K562 (cell line): ENCODE data around the gene CCNDBP1. TPM values are rescaled to one million over a fixed set of nuclear protein-coding genes. Genes with fewer than 3 reads are reported as not detected.
A peak's percentile ranks its signal among the peaks of the same experiment; 100 is the strongest.

Source experiments
- ARHGAP35 ChIP-seq: fragments of 450-650 bp; IDR thresholded peaks from 2 replicates; pipeline ENCODE4 v1.6.1; 2018; ENCODE audit not compliant: partially characterized antibody
- ARID2 ChIP-seq: fragments of 450-650 bp; IDR thresholded peaks from 2 replicates; pipeline ENCODE4 v1.6.1; 2017; ENCODE audit warnings: antibody characterized with exemption, mild to moderate bottlenecking
- CEBPG ChIP-seq, 3 experiments: fragments of 200-800 bp in 1 of 3; sonication (Bioruptor generic) in 1 of 3; sonication (generic) in 1 of 3; formaldehyde crosslinking in 1 of 3; IDR thresholded peaks in 2 of 3; conservative IDR thresholded peaks in 1 of 3; 2 replicates each; pipeline versions ENCODE4 v1.6.1 to v1.8.0; 2016 to 2022; ENCODE audit warnings: missing compliant biosample characterization in 2 of 3, missing genetic modification characterization in 2 of 3, mild to moderate bottlenecking in 1 of 3, missing genetic modification reagents in 1 of 3
- CHD4 ChIP-seq: fragments of 200-600 bp; sonication (generic); IDR thresholded peaks from 3 replicates; pipeline ENCODE4 v1.6.1; 2012; ENCODE audit warnings: low read depth, mild to moderate bottlenecking, mixed read lengths, low read length, inconsistent platforms; ENCODE audit not compliant: insufficient read depth, insufficient replicate concordance, poor library complexity, severe bottlenecking
- EWSR1 ChIP-seq: fragments of 450-650 bp; IDR thresholded peaks from 2 replicates; pipeline ENCODE4 v1.6.1; 2018; ENCODE audit warnings: borderline replicate concordance, mild to moderate bottlenecking, low read depth, moderate library complexity; ENCODE audit not compliant: partially characterized antibody
- KLF6 ChIP-seq: fragments of 250-450 bp; sonication (Bioruptor Pico); IDR thresholded peaks from 2 replicates; pipeline ENCODE4 v1.4.0; 2020; ENCODE audit warnings: mild to moderate bottlenecking, moderate library complexity, borderline replicate concordance
- NCOA1 ChIP-seq: fragments of 450-650 bp; IDR thresholded peaks from 2 replicates; pipeline ENCODE4 v1.6.1; 2016; ENCODE audit warnings: low read depth
- NKRF ChIP-seq: fragments of 450-650 bp; IDR thresholded peaks from 2 replicates; pipeline ENCODE4 v1.6.1; 2016; ENCODE audit warnings: borderline replicate concordance
- PHB ChIP-seq: fragments of 250-450 bp; sonication (Bioruptor Pico); IDR thresholded peaks from 2 replicates; pipeline ENCODE4 v1.5.0; 2021
- RBM15 ChIP-seq: fragments of 200-400 bp; formaldehyde crosslinking; IDR thresholded peaks from 2 replicates; pipeline ENCODE4 v1.6.1; 2018; ENCODE audit warnings: mild to moderate bottlenecking, low read length, moderate library complexity; ENCODE audit not compliant: insufficient read depth
- RFX1 ChIP-seq: fragments of 450-650 bp; IDR thresholded peaks from 2 replicates; pipeline ENCODE4 v1.6.1; 2016; ENCODE audit warnings: mild to moderate bottlenecking, moderate library complexity
- TAF7 ChIP-seq: fragments of 450-650 bp; IDR thresholded peaks from 2 replicates; pipeline ENCODE4 v1.6.1; 2016; ENCODE audit warnings: missing genetic modification characterization, missing compliant biosample characterization
- ZBTB8A ChIP-seq: fragments of 450-650 bp; IDR thresholded peaks from 2 replicates; pipeline ENCODE4 v1.6.1; 2018; ENCODE audit warnings: mild to moderate bottlenecking, moderate library complexity; ENCODE audit not compliant: partially characterized antibody
- ZHX1 ChIP-seq: fragments of 150-350 bp; conservative IDR thresholded peaks from 2 replicates; pipeline ENCODE4 v1.6.1; 2014; ENCODE audit warnings: low read length
- ZNF274 ChIP-seq: IDR thresholded peaks from 2 replicates; pipeline ENCODE4 v1.6.1; 2011; ENCODE audit warnings: low read depth, mild to moderate bottlenecking, low read length, moderate library complexity, borderline replicate concordance
- ZNF311 ChIP-seq: fragments of 250-450 bp; sonication (Bioruptor Pico); IDR thresholded peaks from 2 replicates; pipeline ENCODE4 v1.4.0; 2020; ENCODE audit warnings: mild to moderate bottlenecking, moderate library complexity
- ZNF316 ChIP-seq: fragments of 450-650 bp; IDR thresholded peaks from 2 replicates; pipeline ENCODE4 v1.6.1; 2016
- ZNF395 ChIP-seq: fragments of 200-800 bp; sonication (Bioruptor generic); IDR thresholded peaks from 2 replicates; pipeline ENCODE4 v1.6.1; 2017; ENCODE audit warnings: missing genetic modification characterization, missing compliant biosample characterization
- ZNF408 ChIP-seq: fragments of 250-450 bp; sonication (Bioruptor Pico); IDR thresholded peaks from 2 replicates; pipeline ENCODE4 v1.4.0; 2020; ENCODE audit warnings: low read depth, mild to moderate bottlenecking, moderate library complexity
- ZNF444 ChIP-seq: fragments of 250-450 bp; sonication (Bioruptor Pico); IDR thresholded peaks from 2 replicates; pipeline ENCODE4 v1.4.0; 2020; ENCODE audit warnings: mild to moderate bottlenecking, moderate library complexity
- ZNF830 ChIP-seq: fragments of 250-450 bp; sonication (Bioruptor Pico); IDR thresholded peaks from 2 replicates; pipeline ENCODE4 v1.5.0; 2021; ENCODE audit warnings: mild to moderate bottlenecking
- polyA plus RNA-seq, 8 experiments: library from polyadenylated mRNA; depleted of rRNA in 4 of 8; stranded (reverse) in 5 of 8; unstranded in 3 of 8; fragments of >200 nt; fragmentation: Nextera tagmentation in 2 of 8; fragmentation: Illumina TruSeq in 1 of 8; extraction: Ambion mirVana in 2 of 8; extraction: Trizol in 1 of 8; gene quantifications; 2 replicates each; pipeline versions ENCODE4 v1.2.1 to v1.2.3, GENCODE V29; 2011 to 2014; ENCODE audit warnings: inconsistent platforms in 1 of 8, missing spikeins in 1 of 8
- total RNA-seq, 7 experiments: library from RNA; depleted of rRNA in 6 of 7; stranded (reverse); fragments of >200 nt in 6 of 7; fragmentation: Illumina TruSeq in 2 of 7; extraction: Trizol in 2 of 7; gene quantifications; 2 replicates each; pipeline versions ENCODE4 v1.2.1 to v1.2.3, GENCODE V29; 2011 to 2021; ENCODE audit warnings: low replicate concordance in 1 of 7

CCNDBP1 gene
- total and polyA plus RNA-seq, 9 of the 15 experiments (the other 6 are each of a cell fraction or from before 2014, with no cell fraction given): 37.0 to 111 (median 55.5) TPM

GRCh38 chr15:43185157-43186002 lies at the start of gene CCNDBP1 (continued):
- TF ChIP-seq ZHX1 (no peak), ZBTB8A (no peak), ZNF395 (no peak), ZNF444 (CRISPR knock-in tag) (no peak), ZNF316 (no peak), TAF7 (tag) (peak; percentile 61), NKRF (peak; percentile 82; the same call in 1 of the 2 replicates), ZNF311 (no peak), ZNF274 (no peak), NCOA1 (peak; percentile 42; the same call in 1 of the 2 replicates), RFX1 (no peak), EWSR1 (no peak), KLF6 (CRISPR knock-in tag) (peak; percentile 85; the same call in 1 of the 2 replicates), ZNF830 (CRISPR knock-in tag) (0 out of 2 replicates have a peak, but pooled peaks have one; percentile 35), CEBPG (CRISPR knock-in tag; IDR thresholded peaks at IDR 0.05) (no peak), CEBPG (tag; conservative IDR thresholded peaks at IDR 0.05 in 1 of 2, IDR thresholded peaks at IDR 0.05 in 1 of 2) (no peak), ARID2 (no peak), CHD4 (no peak), RBM15 (no peak), ZNF408 (CRISPR knock-in tag) (no peak), ARHGAP35 (no peak), PHB (CRISPR knock-in tag) (no peak)
